Stimulated activated CD8-positive, alpha-beta memory T cell treated with anti-CD3 and anti-CD28 coated beads, Interleukin-15, amount 100 ng/mL, for 4 hours (primary cell): ENCODE results near the gene SHPK.

Experiments
- DNase-seq, 2 donors: peaks; one replicate each; pipeline ENCODE4 v3.0.0-alpha.2; 2020; ENCODE audit warnings: low read depth in 2 of 2

The SHPK gene

DNA sequence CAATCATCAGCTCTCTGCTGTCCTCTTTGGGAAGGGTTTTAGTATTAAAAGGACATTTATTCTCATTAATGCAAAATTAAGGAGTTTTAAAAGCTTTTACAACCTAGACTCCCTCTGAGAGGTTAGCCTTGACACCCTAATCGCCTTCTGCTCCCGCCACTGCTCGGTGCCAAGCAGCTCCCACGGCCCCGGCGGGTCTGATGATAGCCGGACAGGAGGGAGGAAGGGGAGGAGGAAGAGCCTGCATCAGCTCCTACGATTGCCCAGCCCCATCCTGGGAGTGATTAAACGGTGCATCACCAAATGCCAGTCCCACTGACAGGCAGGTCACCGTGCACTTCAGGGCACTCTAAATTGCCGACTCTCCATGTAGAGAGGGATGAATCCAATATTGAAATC is 8.3 kb downstream of the SHPK start:
- DNase-seq = no peak

DNA sequence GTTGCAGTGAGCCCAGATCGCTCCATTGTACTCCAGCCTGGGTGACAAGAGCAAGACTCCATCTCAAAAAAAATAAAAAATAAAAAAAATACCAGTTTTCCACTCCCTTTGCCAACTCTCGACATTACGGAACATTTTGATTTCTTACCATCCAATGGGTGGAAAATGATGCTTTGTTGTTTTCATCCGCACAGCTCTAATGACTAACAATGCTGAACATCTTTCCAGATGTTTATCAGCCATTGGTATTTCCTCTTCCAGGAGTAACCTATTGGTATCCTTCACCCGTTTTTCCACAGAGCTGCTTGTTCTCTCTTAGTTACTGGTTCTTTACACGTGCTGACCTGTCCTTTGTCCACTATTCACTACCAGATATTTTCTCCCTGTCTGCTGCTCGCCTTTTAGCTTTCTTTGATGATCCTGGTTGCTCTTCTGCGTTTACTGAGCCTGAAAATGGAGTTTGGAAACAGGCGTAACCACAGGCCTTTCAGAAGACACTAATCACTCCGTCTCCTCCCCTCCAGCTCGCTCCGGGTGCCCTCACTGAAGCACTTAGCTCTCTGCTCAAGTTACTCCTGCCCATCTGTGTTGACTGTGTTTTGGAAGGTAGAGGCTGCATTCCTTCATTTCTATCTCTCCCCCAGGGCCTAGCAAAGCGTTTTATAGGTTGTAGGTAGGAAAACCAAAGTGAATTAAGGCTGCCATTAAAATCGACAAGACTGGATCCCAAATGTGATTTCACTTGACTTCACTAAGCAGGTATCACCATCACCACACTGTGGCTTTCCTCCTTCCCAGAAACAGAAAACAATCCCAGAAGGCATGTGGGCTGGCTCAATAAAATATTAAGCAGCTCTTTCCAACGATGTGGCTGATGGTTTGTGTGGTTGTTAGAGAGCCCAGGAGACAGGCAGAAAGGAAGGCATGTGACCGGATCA is 8.9 kb downstream of the SHPK start:
- DNase-seq = no peak

DNA sequence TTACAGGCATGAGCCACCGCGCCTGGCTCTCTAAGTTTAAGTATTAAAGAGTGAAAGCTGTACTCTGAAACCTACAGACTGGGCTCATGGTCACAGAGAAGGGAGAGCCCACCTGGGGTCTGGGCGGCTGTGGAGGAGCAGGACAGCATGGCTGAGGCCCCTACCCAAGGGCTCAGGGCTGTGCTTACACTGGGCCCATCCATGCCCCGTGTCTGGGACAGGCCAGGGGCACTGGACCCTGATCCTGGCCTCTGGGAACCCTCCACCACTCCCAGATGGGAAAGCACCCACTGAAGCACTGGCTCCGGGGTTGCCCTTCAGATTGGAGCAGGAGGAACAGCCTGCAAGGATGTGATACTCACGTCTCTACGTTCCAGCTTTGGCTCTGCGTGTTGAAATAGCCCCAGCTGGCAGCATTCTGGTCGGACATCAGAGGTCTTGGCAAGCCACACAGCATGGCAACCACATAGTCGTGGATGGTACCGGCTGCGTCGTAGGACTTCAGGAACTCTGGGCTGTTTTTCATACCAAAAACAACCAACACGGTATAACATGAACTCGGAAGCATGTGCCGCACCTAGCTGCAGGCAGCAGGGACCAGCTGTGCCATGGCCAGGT is 13.0 kb downstream of the SHPK start:
- no peak for DNase-seq

DNA sequence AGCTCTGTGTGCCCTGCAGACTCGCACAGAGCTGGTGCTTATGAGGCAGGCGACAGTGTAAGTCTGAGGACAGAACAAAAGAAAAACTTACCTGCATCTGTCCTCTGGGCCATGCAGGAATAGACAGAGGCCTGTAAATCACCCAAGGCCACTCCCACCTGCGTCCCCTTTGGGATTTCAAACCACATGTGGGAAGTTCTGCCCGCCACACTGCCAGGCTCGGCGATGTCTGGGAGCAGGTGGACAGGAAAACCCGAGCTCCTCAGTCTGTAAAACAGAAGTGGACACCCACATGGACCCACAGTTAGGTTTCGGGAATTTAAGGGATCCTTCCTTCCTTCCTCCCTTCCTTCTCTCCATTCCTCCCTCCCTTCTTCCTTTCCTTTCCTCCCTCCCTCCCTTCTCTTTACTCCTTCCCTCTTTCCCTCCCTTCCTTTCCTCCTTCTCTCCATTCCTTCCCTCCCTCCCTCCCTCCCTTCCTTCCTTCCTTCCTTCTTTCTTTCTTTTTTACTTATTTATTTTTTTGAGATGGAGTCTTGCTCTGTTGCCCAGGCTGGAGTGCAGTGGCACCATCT is 14.8 kb downstream of the SHPK start:
- DNase-seq = no peak

DNA sequence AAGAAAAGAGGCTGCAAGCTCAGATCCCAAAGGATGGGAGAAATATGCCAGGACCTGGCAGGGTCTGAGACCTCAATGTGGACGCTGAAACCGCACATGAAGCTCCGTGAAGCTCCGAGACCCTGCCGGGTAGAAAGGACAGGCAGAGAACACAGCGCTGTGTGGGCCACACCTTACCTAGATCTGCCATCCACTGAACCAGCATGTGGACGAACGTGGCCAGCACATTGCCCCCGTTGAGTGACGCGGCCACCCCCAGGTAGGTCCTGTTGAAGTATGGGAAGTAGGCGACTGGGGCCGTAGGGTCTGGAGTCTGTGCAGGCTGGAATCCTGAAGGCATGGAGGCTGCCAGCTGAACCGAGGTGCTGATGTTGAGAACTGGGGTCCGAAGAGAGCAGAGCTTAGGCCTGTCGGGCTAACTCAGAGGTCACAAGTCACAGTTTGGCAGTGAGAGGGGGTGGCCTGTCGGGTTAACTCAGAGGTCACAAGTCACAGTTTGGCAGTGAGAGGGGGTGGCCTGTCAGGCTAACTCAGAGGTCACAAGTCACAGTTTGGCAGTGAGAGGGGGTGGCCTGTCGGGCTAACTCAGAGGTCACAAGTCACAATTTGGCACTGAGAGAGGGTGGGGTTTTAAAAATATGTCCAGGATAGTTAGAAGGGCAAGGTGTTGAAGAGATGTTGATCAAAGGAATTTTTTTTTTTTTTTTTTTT is 20.7 kb downstream of the SHPK start:
- no peak for DNase-seq

DNA sequence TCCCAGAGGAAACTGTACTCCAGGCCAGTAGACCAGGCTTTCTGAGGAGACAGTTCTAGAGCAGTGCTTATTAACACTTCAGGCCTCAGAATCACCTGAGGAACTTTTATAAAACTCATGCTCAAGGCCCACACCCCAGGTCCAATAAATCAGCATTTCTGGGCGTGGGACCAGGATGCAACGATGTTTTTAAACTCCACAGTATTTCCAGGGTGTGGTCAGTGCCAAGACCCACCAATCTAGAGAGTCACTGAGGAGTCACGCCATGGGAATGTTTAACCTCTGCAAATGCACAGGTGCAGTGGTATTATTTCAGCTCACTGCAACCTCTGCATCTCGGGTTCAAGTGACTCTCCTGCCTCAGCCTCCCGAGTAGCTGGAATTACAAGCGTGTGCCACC is 22.9 kb downstream of the SHPK start:
- DNase-seq = no peak

DNA sequence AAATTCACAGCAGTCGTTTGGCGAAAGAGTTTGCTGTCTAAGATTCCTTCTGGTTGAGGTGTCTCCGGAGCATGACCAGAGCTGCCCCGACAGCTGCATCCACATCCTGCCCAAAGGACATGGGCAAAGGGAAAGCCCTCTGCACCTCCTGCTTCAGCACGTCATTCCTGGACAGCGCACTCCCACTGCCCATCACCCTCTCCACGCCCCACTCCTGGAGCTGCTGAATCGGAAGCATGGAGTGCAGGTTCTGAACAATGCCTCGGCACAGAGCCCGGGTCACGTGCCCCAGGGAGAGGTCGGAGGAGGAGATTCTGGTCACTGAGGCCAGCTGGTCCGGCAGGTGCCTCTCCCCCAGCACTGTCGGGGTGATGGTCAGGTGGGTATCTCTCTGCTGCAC is 25.5 kb downstream of the SHPK start:
- no peak for DNase-seq

DNA sequence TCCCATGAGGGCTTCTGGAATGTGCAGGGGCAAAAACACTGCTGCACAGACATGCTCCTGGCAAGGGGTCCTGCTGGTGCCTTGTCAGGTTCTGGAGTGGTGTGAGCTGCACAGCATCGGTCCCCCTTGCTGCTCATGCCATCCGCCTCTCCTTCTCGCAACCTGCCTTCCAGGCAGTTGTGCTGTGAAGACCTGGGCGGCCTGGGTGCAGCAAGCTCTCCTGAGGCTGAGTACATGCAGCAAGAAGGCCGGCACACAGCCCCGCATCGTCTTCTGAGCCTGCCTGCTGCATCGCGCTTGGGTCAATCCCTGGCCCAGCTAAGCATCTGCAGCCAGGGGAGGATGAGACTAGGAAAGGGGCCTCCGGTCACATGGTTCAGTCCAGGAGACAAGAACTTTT is 26.4 kb downstream of the SHPK start:
- DNase-seq = no peak

DNA sequence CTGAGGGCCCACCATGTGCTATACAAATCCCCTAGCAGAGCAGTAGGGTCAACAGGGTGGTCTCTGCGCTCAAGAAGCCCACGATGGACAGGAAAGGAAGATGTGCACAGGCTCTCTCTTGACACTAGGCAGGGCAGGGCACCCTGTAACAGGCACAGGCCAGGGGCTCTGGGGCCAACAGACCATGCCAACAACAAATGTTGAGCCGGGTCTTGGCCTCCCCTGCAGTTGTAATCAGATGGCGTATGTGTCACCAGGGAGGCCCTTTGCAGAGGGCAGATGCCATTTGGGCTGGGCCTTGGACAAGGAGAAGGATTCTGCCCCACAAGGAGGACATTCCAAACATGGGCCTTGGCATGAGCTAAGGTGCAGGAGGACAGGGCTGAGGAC is 32.2 kb downstream of the SHPK start:
- no peak for DNase-seq

DNA sequence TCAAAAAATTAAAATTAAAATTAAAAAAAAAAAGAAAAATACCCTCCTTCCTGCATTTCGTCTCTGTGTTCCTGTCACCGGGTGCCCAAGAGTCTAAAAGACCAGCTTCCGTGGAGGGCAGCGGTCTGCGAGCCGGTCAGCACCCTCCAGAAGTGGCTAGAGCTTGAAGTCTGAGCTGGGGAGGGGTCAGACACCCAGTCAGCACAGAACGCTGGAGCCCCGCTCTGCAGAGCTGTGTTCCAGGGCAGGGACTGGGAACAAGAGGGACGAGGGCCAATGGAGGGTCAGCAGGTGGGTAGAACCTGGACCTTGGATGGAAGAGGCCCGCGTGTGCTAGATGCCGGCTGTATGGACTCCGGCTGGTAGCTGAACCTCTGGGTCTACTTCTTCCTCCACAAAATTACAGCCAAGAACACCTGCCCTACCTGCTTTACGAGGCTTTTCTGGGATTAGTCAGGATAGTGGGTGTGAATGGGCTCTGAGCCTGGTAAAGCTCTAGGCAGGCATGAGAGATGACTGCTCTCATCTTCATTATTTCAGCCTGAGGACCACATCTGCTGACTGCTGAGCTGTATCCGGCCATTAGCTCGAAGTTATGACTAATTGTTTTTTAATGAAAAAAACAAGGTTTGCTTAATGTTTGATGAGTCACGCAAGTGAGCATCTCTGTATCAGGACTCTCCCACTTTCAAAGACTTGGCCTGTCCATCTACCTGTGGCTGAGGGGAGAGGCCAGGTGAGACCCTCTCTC is 32.8 kb downstream of the SHPK start:
- DNase-seq = no peak

DNA sequence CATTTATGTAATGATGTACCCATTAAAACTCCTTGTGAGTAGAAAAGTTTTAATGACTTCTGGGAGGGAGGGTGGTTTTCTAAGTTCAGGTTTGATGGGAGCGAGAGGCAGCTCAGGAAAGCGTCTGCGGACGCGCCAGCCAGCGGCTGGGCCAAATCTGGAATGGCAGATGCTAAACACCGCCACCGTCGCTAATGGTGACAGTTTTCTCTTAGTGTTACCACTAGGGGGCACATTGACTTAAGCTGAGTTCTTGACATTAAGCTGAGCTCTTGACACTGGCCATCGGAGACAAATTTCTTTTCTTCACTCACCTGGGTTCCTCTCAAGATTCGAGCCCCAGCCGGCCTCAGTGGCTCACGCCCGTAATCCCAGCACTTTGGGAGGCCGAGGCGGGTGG is 33.6 kb downstream of the SHPK start:
- DNase-seq = no peak

DNA sequence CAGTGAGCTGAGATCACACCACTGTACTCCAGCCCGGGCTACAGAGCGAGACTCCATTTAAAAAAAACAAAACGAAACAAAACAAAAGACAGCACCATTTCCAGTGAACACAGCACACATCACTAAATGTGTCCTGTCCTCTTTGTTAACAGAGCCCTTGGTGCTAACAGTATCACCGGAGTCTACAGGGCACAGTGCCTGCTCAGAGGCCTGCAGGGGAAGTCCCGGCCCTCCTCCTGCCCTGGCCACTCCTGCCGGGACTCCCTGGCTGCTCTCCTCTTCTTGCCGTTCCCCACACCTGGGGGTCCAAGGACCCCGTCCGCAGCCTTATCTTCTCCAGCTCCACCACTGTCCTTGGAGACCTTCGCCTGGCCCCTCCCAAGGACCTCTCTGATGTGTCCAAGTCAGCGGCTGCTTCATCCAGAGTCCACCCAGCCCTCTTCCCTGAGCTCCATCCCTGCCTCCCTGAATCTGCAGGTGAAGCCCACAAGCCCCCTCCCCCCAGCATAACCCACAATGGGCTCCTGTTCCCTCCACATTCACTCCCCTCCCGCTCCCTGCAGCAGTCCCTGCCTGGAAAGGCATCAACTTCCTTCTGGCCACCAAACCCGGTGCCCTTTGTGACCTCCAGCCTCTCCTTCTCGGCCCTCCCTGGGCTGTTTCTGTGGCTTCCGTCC is 35.4 kb downstream of the SHPK start:
- DNase-seq = no peak

DNA sequence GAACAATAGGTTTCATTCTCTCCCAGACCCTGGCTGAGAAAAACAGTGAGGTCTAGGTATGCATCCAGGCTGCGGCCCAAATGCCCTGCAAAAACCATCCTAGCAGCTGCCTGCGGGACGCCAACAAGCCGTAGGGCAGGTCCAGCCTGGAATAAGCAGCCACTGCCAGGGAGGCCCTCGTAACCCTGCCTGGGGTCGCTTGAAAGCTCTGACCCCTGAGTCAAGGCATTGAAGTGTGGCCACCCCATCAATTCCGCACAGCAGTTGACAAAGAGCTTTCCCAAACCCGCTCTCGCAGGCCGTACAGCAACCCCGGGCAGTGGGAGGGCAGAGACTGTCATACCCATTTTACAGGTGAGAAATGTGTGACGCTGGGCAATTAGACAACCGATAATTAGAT is 38.0 kb downstream of the SHPK start:
- no peak for DNase-seq

DNA sequence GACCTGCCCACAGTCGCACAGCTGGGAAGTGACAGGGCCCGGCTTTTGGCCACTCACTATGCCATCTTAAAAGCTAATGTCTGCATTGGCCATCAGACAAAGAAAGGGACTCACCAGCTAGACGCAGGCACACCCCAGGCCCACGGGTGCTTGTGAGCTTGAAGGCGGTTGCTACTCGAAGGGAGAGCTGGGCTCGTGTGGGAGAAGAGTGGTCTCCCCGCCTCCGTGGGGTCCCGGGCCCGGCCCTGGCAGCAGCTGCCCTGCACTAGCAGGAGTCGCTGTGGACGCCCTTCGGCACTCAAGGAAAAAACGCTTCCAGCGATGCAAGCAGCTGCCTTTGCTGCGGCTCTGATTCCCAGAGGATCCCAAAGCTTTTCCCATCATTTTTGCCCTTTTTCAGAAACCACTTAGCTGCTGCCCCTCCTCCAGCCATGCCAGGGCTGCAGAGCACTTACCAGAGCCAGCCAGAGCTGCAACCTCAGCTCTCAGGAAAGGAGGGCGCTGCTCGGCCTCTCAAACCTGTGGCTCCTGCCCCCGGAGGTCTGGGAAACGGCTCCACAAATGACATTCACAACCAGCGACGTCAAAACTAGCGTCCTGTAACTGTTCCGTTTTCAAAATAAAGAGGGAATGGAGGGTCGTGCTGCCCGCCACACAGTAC is 39.1 kb downstream of the SHPK start:
- no peak for DNase-seq

DNA sequence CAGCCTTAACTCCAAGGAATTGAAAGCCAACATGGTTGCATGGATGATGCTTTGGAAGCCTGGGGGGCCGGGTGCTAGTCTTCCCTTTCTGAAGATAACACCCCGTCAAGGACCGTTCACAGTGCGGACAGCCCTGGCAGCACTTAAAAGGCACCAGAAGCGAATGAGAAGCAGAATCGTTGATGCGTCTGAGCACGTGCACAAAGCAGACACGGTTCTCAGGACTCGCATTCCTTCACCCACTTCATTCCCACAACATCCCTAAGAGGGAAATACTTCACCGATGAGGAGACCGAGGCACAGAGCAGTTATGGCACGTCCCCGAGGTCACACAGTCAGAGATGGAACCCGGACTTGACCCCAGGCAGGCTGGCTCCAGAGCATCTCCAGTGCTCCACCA is 41.1 kb downstream of the SHPK start:
- DNase-seq = no peak

DNA sequence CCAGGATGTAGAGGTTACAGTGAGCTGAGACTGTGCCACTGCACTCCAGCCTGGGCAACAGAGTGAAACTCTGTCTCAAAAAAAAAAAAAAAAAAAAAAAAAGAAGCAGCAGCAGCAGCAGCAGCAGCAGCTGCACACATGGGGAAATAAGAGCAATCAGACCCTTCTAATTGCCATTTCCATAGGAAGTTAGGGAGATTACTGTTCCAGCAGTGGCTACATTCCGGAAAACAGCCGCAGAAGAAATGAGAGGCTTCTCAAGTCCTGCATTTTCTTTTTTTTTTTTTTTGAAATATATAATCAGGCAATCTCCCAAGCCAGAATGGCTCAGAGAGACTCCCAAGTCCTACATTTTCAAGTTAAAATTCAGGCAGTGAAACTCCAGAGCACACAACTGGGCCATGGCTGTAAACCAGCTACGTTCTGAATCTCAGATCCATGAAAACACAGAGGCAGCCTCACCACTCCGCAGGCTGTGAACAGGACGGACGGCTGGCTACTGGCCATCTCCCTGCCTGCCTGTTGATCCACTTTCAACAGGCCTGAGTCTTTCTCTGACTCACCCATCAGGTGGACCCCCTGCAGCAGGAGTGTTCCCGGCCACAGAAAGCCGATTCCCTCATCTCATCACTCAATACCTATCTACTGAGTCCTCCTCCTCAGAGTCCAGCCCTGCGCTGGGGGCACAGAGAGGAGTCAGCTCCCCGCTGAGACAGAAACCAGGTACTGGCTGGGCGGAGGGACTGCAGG is 41.8 kb downstream of the SHPK start:
- DNase-seq = no peak

DNA sequence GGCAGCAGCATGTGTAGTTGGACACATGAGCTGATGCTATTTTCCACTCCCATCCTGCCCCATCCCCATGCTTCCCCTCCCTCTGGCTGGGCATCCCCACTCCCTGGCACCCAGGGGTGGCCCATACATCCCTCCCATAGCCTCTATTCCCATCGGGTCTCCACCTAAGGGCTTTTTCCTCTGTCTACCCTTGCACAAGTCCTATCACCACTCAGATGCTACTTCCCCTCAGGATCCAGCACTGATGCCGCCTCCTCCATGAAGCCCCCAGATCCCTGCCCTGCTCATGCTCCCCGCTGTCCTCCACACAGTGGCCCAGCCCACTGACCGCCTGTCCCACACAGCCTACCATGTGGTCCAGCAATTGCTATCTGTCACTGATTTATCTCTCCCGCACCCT is 42.7 kb downstream of the SHPK start:
- DNase-seq = no peak

DNA sequence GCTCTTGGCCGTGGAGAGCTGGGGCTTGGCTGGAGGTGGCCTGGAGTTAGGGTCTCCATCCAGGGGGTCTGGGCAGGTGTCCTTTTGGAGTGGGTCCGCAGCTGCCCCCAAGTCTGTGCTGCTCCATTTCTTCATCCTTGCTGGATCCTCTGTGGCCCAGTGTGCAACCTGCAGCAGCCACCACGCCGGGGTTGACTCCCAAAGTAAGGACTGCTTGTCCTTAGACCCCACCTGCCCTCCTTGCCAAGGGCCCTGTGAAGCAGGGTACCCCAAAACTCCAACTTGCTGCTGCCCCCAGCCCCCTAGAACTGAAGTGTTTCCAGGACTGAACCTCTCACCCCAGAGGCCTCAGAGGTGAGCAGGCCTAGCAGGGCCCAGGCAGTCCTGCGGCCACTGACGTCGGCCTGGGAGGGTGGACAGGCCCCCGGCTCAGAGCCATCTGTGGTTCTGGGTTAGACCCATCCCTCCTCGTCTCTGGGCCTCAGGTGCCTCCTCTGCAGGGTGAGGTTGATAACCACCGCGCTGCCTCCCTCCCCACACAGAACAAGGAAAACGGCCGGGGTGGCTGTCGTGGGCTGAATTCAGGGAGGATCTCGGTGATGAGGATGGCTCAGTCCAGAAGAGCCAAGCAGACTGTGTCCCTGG is 43.7 kb downstream of the SHPK start:
- DNase-seq = no peak

DNA sequence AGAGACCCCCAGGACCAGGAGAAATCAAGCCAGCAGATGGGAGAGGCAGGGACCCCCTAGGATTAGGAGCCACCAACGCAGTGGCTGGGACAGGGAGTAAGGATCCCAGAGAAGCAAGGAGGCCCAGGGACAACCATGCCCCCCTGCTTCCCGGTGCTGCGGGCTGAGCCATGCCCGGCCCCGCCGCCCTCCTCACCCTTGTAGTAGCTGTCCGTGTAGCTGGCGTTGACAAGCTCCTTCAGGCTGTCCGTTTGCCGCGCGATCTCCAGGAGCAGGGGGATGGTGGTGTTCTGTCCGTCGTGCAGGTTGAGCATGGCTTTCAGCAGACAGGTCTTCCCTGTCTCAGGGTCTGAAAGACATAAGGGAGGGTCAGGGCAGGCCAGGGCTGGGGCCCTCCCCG is 45.3 kb downstream of the SHPK start:
- no peak for DNase-seq
